ENCODE results near the gene ELK4.

ELK4 gene

GRCh38 chr1:205563927-205564441 lies 67.8 kb downstream of the ELK4 start:
- no peak for DNase-seq (ENCODE audit: low spot score)

GRCh38 chr1:205561501-205562203 lies 70.2 kb downstream of the ELK4 start:
- DNase-seq (ENCODE audit: low spot score) = no peak

All from AG08396 (cell line).